Fibroblast of pulmonary artery (primary cell): ENCODE measurements around the gene MACROD2.

Experiments used
- DNase-seq: peaks from one replicate; pipeline ENCODE4 v3.0.0-alpha.2; 2010; ENCODE audit warnings: low read depth
- H3K4me3 ChIP-seq: replicated peaks from 2 replicates; pipeline ENCODE4 v1.5.1; 2011; ENCODE audit warnings: low read depth, mild to moderate bottlenecking, control low read depth, low read length, moderate library complexity
- TF ChIP-seq, protein P1 (sequence below): IDR thresholded peaks from 2 replicates; pipeline ENCODE4 v1.5.1; 2011; ENCODE audit warnings: mild to moderate bottlenecking, control low read depth, low read length, inconsistent platforms; ENCODE audit errors: missing control alignments

The MACROD2 gene

DNA sequence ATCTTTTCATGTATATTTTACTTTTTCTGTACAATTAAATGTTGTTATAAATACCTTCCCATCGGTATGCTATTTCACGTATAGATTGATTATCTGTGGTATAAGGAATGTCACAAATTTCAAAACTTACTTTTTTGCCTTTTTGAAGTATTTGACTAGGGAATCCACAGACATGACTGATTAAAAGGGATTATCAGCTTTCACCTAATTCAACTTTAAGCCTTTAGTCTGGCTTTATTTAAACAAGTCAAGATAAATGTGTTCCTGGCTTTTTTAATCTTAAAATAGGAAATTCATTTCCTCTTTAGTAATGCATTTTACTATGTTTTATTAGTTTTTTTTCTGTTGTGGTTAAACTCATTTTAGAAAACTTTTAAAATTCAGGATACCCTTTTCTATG is 160.0 kb downstream of the MACROD2 start:
- TF ChIP-seq, protein P1, sequence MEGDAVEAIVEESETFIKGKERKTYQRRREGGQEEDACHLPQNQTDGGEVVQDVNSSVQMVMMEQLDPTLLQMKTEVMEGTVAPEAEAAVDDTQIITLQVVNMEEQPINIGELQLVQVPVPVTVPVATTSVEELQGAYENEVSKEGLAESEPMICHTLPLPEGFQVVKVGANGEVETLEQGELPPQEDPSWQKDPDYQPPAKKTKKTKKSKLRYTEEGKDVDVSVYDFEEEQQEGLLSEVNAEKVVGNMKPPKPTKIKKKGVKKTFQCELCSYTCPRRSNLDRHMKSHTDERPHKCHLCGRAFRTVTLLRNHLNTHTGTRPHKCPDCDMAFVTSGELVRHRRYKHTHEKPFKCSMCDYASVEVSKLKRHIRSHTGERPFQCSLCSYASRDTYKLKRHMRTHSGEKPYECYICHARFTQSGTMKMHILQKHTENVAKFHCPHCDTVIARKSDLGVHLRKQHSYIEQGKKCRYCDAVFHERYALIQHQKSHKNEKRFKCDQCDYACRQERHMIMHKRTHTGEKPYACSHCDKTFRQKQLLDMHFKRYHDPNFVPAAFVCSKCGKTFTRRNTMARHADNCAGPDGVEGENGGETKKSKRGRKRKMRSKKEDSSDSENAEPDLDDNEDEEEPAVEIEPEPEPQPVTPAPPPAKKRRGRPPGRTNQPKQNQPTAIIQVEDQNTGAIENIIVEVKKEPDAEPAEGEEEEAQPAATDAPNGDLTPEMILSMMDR: no peak
- no peak for DNase-seq

DNA sequence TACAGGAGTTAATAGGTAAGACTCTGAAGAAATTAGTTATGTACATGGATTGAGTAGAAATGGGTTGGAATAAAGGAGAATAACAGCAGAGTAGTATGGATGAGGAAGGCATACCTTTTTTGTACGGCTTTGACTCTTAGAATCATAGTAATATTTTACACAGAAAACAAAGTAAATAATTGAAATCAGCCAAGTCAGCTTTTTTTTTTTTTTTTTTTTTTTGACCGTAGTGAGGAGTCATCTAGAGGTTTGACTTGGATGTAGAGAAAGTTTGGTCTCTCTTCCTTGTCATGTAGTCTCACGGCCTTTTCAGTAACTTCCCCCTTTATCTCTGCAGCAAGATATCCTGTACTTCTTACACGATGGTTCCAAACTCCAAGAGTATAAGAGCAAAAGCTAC is 183.2 kb downstream of the MACROD2 start:
- TF ChIP-seq, protein P1: no peak
- no peak overlapping the region for H3K4me3 ChIP-seq
- DNase-seq: no peak

More for the DNA sequence above, 160.0 kb downstream of the MACROD2 start:
- H3K4me3 ChIP-seq: no peak overlapping the region

DNA sequence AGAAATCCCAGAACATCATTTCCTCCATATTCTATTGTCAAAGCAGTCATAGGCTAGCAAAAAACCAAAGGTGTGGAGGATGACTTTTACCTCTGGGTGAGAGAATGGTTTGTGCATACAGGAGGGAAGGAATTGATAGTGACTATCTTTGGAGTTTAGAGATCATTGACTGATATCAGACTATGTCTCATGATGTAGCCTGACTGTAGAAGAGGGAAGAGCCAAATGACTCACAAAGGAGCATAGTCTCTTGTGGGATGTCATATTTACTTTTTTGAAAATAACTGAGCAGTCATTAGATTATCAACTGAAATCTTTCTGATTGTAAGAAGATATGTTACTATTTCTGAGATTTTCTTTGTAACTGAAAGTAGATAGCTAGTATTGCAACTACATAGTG is 183.6 kb downstream of the MACROD2 start:
- TF ChIP-seq, protein P1: no peak
- H3K4me3 ChIP-seq: no peak overlapping the region
- no peak for DNase-seq

DNA sequence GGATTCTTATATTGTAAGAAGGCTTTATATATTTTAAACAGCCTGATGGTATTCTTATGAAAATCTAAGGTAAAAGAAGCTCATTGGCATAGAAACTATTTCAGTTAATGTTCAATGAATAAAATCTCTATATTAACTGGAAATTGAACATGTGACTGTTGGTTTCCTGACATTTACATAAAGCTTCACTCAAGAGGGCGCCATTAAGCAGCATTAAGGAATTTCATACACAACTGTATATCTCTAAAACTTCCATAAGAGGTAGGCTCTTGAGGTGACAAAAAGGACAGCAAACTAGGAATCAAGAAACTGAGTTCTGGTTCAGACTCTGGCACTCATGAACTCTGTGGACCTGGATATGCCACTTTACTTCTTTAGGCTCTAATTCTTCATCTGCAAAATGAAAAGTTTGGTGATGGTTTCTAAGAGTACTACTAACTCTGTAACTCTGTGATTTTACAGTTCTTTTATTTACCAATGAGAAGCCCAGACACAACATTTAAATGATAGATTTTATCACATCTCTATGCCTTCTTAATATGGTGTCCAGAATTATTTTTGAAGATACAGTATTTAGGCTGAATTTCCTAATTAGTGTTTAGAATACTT is 194.6 kb downstream of the MACROD2 start:
- DNase-seq: peak; percentile 64
- no peak overlapping the region for H3K4me3 ChIP-seq
- TF ChIP-seq, protein P1: peak; percentile 46

DNA sequence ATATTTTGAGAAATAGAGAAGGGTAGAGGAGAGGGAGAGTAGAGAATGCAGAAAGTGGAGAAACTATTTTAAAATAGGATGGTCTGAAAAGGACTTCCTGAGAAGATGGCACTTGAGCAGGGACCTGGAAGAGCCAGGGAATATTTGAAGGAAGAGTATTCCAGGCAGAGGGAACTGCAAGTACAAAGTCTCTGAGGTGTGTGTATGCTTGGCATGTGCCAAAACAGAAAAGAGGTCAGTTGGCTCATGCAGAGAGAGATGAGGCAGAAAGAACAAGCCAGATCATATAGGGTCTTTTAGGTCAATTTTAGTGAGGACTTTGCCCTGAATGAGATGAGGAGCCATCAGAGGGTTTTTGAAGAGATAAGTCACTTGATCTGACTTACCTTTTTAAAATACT is 196.2 kb downstream of the MACROD2 start:
- H3K4me3 ChIP-seq: no peak overlapping the region
- TF ChIP-seq, protein P1: no peak
- no peak for DNase-seq

DNA sequence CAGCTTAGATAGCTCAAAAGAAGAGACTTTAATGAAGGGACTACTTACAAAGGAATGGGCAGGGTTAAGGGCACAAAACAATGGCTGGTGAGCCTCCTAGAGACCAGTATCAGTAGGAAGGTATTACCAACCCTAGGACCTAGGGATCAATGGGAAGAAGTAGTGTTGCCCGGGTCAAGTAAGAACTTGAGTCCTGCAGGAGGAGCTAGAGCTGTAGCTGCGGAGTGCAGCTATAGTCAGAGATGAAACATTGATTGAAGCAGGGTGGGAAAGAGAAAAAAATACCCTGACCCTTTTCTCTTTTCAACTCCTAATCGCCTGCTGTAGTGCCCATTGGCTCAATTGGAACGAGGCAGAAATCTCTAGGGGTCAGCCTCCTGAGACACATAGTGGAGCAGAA is 198.1 kb downstream of the MACROD2 start:
- H3K4me3 ChIP-seq: no peak overlapping the region
- TF ChIP-seq, protein P1: no peak

DNA sequence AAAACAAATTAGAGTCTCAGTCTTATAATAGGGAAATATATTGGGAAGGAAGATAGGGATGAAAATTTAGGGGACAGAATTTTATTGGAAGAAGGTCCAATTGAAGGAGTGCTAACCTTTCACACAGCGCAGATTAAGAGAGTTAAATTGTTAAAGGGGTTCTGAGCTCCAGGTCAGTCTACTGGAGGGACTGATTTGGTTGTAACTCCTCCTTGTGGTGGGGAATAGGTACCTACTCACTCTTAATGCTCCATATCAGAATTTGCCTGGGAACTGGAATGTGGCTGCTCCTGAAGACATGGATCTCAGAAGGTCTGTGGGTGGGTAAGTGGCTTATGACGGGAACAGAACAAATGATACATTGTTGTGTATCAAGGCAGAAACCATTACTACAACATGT is 198.6 kb downstream of the MACROD2 start:
- TF ChIP-seq, protein P1: peak; percentile 12
- no peak overlapping the region for H3K4me3 ChIP-seq
- peak; percentile 3 for DNase-seq

More for the DNA sequence above, 198.1 kb downstream of the MACROD2 start:
- no peak for DNase-seq
